ENCODE results near the gene RPA4. TPM values are rescaled to one million over a fixed set of nuclear protein-coding genes. Genes with fewer than 3 reads are reported as not detected.

Gene RPA4
- polyA plus RNA-seq, 1 donor, result 0.13 TPM

Other genes with a start within 250 kb of the RPA4 start
- 9.5 TPM for gene DIAPH2, start 199.1 kb upstream of the RPA4 start, polyA plus RNA-seq (ENCODE audit: insufficient read length)